Kidney (tissue), 14 donors: ENCODE data around the gene TP53AIP1. TPM values are rescaled to one million over a fixed set of nuclear protein-coding genes. Genes with fewer than 3 reads are reported as not detected.

Experiments used
- DNase-seq, 5 donors: peaks; one replicate each; pipeline ENCODE4 v3.0.0-alpha.2; 2013 to 2020
- FAIRE-seq: peaks from 2 replicates; lab custom pipeline; 2012; peaks lifted over from hg19 to GRCh38; lab: Jason Lieb, UNC
- H3K27ac ChIP-seq, 2 donors: one replicate each; pipeline ENCODE4 v1.7.0; 2013; ENCODE audit warnings: low read depth in 2 of 2, low read length in 2 of 2, inconsistent platforms in 1 of 2
- H3K27me3 ChIP-seq: one replicate; pipeline ENCODE4 v1.7.1; 2013; ENCODE audit warnings: low read length, inconsistent platforms; ENCODE audit not compliant: control insufficient read depth, insufficient read depth
- H3K36me3 ChIP-seq, 3 donors: one replicate each; pipeline versions ENCODE4 v1.7.0 to v1.7.1; 2013; ENCODE audit warnings: low read length in 3 of 3, control low read depth in 1 of 3, inconsistent platforms in 1 of 3; ENCODE audit not compliant: insufficient read depth in 3 of 3, control insufficient read depth in 2 of 3
- H3K4me1 ChIP-seq, 3 donors: one replicate each; pipeline versions ENCODE4 v1.7.0 to v1.7.1; 2013; ENCODE audit warnings: low read length in 3 of 3, inconsistent platforms in 1 of 3, low read depth in 1 of 3; ENCODE audit not compliant: control insufficient read depth in 2 of 3, insufficient read depth in 2 of 3
- H3K4me3 ChIP-seq, 3 donors: one replicate each; pipeline versions ENCODE4 v1.7.0 to v1.8.1; 2013; ENCODE audit warnings: low read length in 3 of 3, control low read depth in 1 of 3, inconsistent platforms in 1 of 3
- H3K9ac ChIP-seq, 3 donors: one replicate each; pipeline versions ENCODE4 v1.7.0 to v1.7.1; 2013; ENCODE audit warnings: low read length in 3 of 3, control low read depth in 1 of 3, inconsistent platforms in 1 of 3
- H3K9me3 ChIP-seq, 3 donors: one replicate each; pipeline versions ENCODE4 v1.7.0 to v1.7.1; 2013; ENCODE audit warnings: low read length in 3 of 3, control low read depth in 1 of 3, inconsistent platforms in 1 of 3; ENCODE audit not compliant: control insufficient read depth in 2 of 3, insufficient read depth in 1 of 3
- intact Hi-C: fragments of 100-400 bp; cut with DNase I; formaldehyde crosslinking; loops from one replicate; pipeline ENCODE4 v1.11.1; 2022
- polyA plus RNA-seq: library from polyadenylated mRNA; stranded (reverse); fragments of 350-450 nt; fragmentation: Illumina TruSeq; extraction: RNeasy Lipid Tissue Mini Kit (QIAGEN cat#74804); gene quantifications from one replicate; pipeline ENCODE4 v1.2.3, GENCODE V29; 2014; ENCODE audit warnings: low read depth, low replicate concordance; ENCODE audit not compliant: insufficient read depth
- total RNA-seq: library from RNA; stranded (reverse); fragmentation: NEBNext Ultra II Directional; extraction: Animal tissue kit (Norgen Biotek cat#: 25700); gene quantifications from one replicate; pipeline ENCODE4 v1.2.1, GENCODE V29; 2021
- TF ChIP-seq, protein P1 (sequence below): IDR thresholded peaks from 3 replicates; pipeline ENCODE4 v1.5.1; 2012; ENCODE audit warnings: mild to moderate bottlenecking, moderate library complexity, borderline replicate concordance; ENCODE audit not compliant: insufficient read depth; ENCODE audit errors: extremely low read depth
- donor health status: control.
- donor health status: control.
- donor health status: control.
- donor health status: control.
- donor health status: control.
- donor health status: DM: yes; HTN: yes; CAD: no.
- donor health status: Normal renal cell carcinoma (clear cell type).

Gene TP53AIP1
- total and polyA plus RNA-seq, 2 donors from 2014 or later: 0.82 to 5.3 TPM

- FAIRE-seq (no peak), DNase-seq (no peak)
- intact Hi-C loops: no loop called here
- peaks cover 0 to 13% (median 0%) of the 10 kb centered on the region in 3 donors for H3K4me1 ChIP-seq
- no peaks in the 10 kb centered on the region for H3K27me3 ChIP-seq
- no peak overlapping the region for H3K27ac ChIP-seq
- H3K9me3 ChIP-seq: no peaks in the 10 kb centered on the region
- H3K36me3 ChIP-seq: no peaks in the 10 kb centered on the region
- TF ChIP-seq, protein P1, sequence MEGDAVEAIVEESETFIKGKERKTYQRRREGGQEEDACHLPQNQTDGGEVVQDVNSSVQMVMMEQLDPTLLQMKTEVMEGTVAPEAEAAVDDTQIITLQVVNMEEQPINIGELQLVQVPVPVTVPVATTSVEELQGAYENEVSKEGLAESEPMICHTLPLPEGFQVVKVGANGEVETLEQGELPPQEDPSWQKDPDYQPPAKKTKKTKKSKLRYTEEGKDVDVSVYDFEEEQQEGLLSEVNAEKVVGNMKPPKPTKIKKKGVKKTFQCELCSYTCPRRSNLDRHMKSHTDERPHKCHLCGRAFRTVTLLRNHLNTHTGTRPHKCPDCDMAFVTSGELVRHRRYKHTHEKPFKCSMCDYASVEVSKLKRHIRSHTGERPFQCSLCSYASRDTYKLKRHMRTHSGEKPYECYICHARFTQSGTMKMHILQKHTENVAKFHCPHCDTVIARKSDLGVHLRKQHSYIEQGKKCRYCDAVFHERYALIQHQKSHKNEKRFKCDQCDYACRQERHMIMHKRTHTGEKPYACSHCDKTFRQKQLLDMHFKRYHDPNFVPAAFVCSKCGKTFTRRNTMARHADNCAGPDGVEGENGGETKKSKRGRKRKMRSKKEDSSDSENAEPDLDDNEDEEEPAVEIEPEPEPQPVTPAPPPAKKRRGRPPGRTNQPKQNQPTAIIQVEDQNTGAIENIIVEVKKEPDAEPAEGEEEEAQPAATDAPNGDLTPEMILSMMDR: no peak
- no peak overlapping the region for H3K4me3 ChIP-seq
- H3K9ac ChIP-seq: no peak overlapping the region
Measured at GRCh38 chr11:128934351-128934750, 8.3 kb downstream of the TP53AIP1 start.

GRCh38 chr11:128933481-128934178 lies 9.0 kb downstream of the TP53AIP1 start:
- Histone ChIP-seq H3K27me3 (no peaks in the 10 kb centered on the region), H3K27ac (no peak overlapping the region), H3K4me1 (peaks cover 0 to 13% (median 0%) of the 10 kb centered on the region in 3 donors), H3K9ac (no peak overlapping the region), H3K36me3 (no peaks in the 10 kb centered on the region), H3K4me3 (no peak overlapping the region), H3K9me3 (no peaks in the 10 kb centered on the region)
- intact Hi-C loops: no loop called here
- FAIRE-seq (no peak), DNase-seq (no peak)
- TF ChIP-seq, protein P1: no peak

DNA sequence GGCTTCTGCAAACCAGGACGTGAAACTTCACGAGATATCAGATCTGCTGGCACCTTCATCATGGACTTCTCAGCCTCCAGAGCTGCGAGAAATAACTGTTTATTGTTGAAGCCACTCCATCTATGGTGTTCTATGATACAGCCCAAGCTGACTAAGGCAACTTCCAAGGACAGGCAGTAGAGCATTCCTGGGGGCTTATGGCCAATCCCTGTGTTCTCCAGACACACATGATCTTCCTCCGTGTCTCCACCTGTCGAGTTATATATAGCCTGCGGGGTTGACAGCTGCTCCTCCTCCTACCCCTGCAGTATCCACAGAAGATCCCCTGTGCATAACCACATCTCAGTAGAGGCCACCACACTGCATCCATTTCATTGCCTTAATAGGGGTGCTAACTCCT lies 11.0 kb downstream of the TP53AIP1 start:
- H3K4me1 ChIP-seq: peaks cover 0 to 4% (median 0%) of the 10 kb centered on the region in 3 donors
- H3K9ac ChIP-seq: no peak overlapping the region
- TF ChIP-seq, protein P1: no peak
- H3K4me3 ChIP-seq: no peak overlapping the region
- intact Hi-C loops: no loop called here
- FAIRE-seq (no peak), DNase-seq (no peak)
- no peak overlapping the region for H3K27ac ChIP-seq
- no peaks in the 10 kb centered on the region for H3K9me3 ChIP-seq
- H3K36me3 ChIP-seq: no peaks in the 10 kb centered on the region
- H3K27me3 ChIP-seq: no peaks in the 10 kb centered on the region
